Transverse colon (tissue), 4 donors: ENCODE data around the gene MT1E. TPM values are rescaled to one million over a fixed set of nuclear protein-coding genes. Genes with fewer than 3 reads are reported as not detected.

Source experiments
- DNase-seq: peaks from one replicate; pipeline ENCODE4 v3.0.0-alpha.2; 2019
- H3K27ac ChIP-seq, 4 donors: fragments of 200-600 bp; sonication (generic); 2 replicates each; pipeline ENCODE4 v1.5.1; 2016 to 2018; ENCODE audit warnings: inconsistent platforms in 4 of 4
- H3K27me3 ChIP-seq: fragments of 200-600 bp; sonication (generic); 2 replicates; pipeline ENCODE4 v1.5.1; 2017; ENCODE audit warnings: inconsistent platforms
- H3K36me3 ChIP-seq, 4 donors: fragments of 200-600 bp; sonication (generic); 2 replicates each; pipeline ENCODE4 v1.5.1; 2017 to 2019; ENCODE audit warnings: inconsistent platforms in 4 of 4
- H3K4me1 ChIP-seq, 4 donors: fragments of 200-600 bp; sonication (generic); 2 replicates each; pipeline ENCODE4 v1.5.1; 2017 to 2020; ENCODE audit warnings: inconsistent platforms in 4 of 4
- H3K4me3 ChIP-seq, 4 donors: fragments of 200-600 bp; sonication (generic); 1 replicate in 1 of 4; 2 replicates in 3 of 4; pipeline versions ENCODE4 v1.5.1 to v1.6.1; 2017 to 2019; ENCODE audit warnings: inconsistent platforms in 4 of 4
- H3K9me3 ChIP-seq, 2 donors: fragments of 200-600 bp; sonication (generic); 2 replicates each; pipeline ENCODE4 v1.5.1; 2017 to 2019; ENCODE audit warnings: inconsistent platforms in 2 of 2
- EP300 ChIP-seq: sonication (generic); formaldehyde crosslinking; IDR thresholded peaks from one replicate; pipeline ENCODE4 v1.6.1; 2017; ENCODE audit warnings: antibody characterized with exemption, low read depth
- POLR2A ChIP-seq: fragments of 450-650 bp; IDR thresholded peaks from one replicate; pipeline ENCODE4 v1.6.1; 2016; ENCODE audit warnings: antibody characterized with exemption, mild to moderate bottlenecking, moderate library complexity
- POLR2AphosphoS5 ChIP-seq, 3 donors: sonication (generic); formaldehyde crosslinking; IDR thresholded peaks; one replicate each; pipeline ENCODE4 v1.6.1; 2016; ENCODE audit warnings: antibody characterized with exemption in 3 of 3
- WGBS, 2 donors: methylation state at CpG; one replicate each; pipeline ENCODE4 v1.1.5; 2018; ENCODE audit warnings: low coverage in 1 of 2; 5-methylcytosine and 5-hydroxymethylcytosine counted together
- in situ Hi-C, 4 donors: fragments of 200-750 bp; cut with MboI; loops; one replicate each; pipeline versions ENCODE4 v1.15.0 to v1.15.1; 2017; ENCODE audit warnings: low sequenced_read_pairs in 3 of 4, low pct_ligation_motif_present in 1 of 4, low pct_unique_long_range_greater_than_20kb in 1 of 4
- intact Hi-C: fragments of 100-400 bp; cut with DNase I; formaldehyde crosslinking; loops from one replicate; pipeline ENCODE4 v1.15.1; 2023; ENCODE audit warnings: low total_unique reads
- total RNA-seq, 4 donors: library from RNA; depleted of rRNA; stranded (reverse); fragments of >200 nt; gene quantifications; one replicate each; pipeline ENCODE4 v1.1.0, GENCODE V29; 2016
- TF ChIP-seq, protein P1 (sequence below), 5 experiments: fragments of 200-600 bp in 3 of 5; fragments of 450-650 bp in 2 of 5; sonication (generic) in 3 of 5; IDR thresholded peaks; 1 replicate in 2 of 5; 2 replicates in 3 of 5; pipeline ENCODE4 v1.5.1; 2016 to 2017; ENCODE audit warnings: antibody characterized with exemption in 5 of 5, inconsistent platforms in 3 of 5, mild to moderate bottlenecking in 2 of 5, moderate library complexity in 1 of 5

MT1E gene
- total RNA-seq, 4 donors from 2014 or later: 109 to 1,058 (median 257) TPM

DNA sequence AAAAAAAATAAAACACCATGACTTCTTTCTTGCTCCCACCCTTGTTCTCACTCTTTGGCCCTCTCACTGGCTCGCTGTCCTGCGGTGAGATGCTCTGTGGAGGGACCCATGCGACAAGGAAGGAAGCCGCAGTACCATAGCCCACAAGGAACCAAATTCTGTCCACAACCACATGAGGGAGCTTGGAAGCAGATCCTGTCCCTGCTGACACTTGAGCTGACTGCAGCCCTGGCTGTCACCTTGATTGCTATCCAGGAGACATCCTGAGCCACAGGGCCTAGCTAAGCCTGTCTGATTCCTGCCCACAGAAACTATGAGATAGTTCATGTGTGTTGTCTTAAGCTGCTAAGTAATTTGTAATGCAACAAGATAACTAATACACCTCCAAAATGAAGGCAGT, 22.0 kb upstream of the MT1E start:
- no peaks in the 10 kb centered on the region for H3K9me3 ChIP-seq
- H3K27me3 ChIP-seq: no peaks in the 10 kb centered on the region
- H3K4me1 ChIP-seq: peaks cover 0 to 12% (median 3%) of the 10 kb centered on the region in 4 donors
- peak; percentile 54 for DNase-seq
- intact Hi-C loops (no loop called here), in situ Hi-C loops (no loop called here)
- TF ChIP-seq, protein P1, sequence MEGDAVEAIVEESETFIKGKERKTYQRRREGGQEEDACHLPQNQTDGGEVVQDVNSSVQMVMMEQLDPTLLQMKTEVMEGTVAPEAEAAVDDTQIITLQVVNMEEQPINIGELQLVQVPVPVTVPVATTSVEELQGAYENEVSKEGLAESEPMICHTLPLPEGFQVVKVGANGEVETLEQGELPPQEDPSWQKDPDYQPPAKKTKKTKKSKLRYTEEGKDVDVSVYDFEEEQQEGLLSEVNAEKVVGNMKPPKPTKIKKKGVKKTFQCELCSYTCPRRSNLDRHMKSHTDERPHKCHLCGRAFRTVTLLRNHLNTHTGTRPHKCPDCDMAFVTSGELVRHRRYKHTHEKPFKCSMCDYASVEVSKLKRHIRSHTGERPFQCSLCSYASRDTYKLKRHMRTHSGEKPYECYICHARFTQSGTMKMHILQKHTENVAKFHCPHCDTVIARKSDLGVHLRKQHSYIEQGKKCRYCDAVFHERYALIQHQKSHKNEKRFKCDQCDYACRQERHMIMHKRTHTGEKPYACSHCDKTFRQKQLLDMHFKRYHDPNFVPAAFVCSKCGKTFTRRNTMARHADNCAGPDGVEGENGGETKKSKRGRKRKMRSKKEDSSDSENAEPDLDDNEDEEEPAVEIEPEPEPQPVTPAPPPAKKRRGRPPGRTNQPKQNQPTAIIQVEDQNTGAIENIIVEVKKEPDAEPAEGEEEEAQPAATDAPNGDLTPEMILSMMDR (IDR thresholded peaks at IDR 0.05): peak; percentile 24 to 65 (median 37)
- no peak for TF ChIP-seq POLR2A
- WGBS, 2 donors: 54% methylated on average over 4 of the region's 4 CpGs; no CpG with 5 or more reads in 1 of the 2 donors
- H3K4me3 ChIP-seq: no peak overlapping the region
- no peaks in the 10 kb centered on the region for H3K36me3 ChIP-seq
- no peak overlapping the region for H3K27ac ChIP-seq

DNA sequence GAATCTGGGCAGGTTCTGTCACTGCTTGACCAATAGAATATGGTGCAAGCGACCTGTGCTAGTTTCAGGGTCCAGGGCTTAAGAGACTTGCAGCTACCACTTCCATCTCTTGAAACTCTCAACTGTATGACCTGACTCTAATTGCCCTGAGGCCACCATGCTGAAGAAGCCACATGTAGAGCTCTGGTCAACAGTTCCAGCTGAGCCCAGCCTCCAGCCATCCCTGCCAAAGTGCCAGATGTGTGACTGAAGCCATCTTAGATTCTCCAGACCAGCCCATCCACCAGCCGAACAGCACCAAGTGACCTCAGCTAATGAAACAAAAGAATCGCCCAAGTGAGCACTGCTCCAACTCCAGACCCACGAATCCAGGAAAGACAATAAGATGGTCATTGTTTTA, 20.6 kb upstream of the MT1E start:
- no peak for DNase-seq
- in situ Hi-C loops (no loop called here), intact Hi-C loops (loop anchor here (5.0 kb wide), 1 partner anchor 77 kb away; the partner anchor contains the start of gene MT1X)
- H3K27me3 ChIP-seq: no peaks in the 10 kb centered on the region
- peak overlapping the region in 1 of 4 donors; percentile 87 for H3K27ac ChIP-seq
- H3K4me3 ChIP-seq: no peak overlapping the region
- no peaks in the 10 kb centered on the region for H3K36me3 ChIP-seq
- H3K4me1 ChIP-seq: peaks cover under 1 to 18% (median 10%) of the 10 kb centered on the region in 4 donors
- WGBS, 2 donors: 83 to 90% methylated on average over 1 to 4 of the region's 4 CpGs
- no peaks in the 10 kb centered on the region for H3K9me3 ChIP-seq
- TF ChIP-seq, protein P1 (IDR thresholded peaks at IDR 0.05): no peak
- TF ChIP-seq EP300 (no peak), POLR2AphosphoS5 (IDR thresholded peaks at IDR 0.05) (no peak), POLR2A (no peak)

DNA sequence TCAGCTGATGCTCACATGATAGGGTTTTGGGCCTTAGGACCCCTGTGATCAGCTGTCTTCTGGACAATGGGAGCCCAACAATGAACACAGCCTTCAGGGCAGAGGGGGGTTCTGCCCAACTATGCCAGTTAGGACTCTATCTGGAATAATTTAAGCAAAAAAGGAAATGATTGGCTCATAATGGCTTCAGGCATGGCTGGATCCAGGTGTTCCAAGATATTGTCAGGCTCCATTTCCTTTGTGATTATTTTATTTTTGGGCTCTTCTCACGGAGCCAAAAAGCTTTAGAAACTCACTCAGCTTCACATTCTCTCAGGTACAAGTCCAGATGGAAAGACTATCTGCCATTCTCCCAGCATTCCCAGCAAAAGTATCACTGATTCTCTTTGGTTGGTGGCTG, 20.1 kb upstream of the MT1E start:
- in situ Hi-C loops (no loop called here), intact Hi-C loops (loop anchor here (5.0 kb wide), 1 partner anchor 77 kb away; the partner anchor contains the start of gene MT1X)
- no peaks in the 10 kb centered on the region for H3K27me3 ChIP-seq
- no peak overlapping the region for H3K4me3 ChIP-seq
- no peaks in the 10 kb centered on the region for H3K9me3 ChIP-seq
- TF ChIP-seq POLR2A (no peak), EP300 (no peak), POLR2AphosphoS5 (IDR thresholded peaks at IDR 0.05) (no peak)
- TF ChIP-seq, protein P1 (IDR thresholded peaks at IDR 0.05): no peak
- H3K4me1 ChIP-seq: peaks cover 6 to 23% (median 15%) of the 10 kb centered on the region in 4 donors
- DNase-seq: no peak
- WGBS, 2 donors: 67 to 79% methylated on average over 1 of the region's 1 CpG
- peak overlapping the region; percentile 87 to 91 (median 90) for H3K27ac ChIP-seq
- no peaks in the 10 kb centered on the region for H3K36me3 ChIP-seq

- intact Hi-C loops: loop anchor here (5.0 kb wide), 1 partner anchor 76 kb away; the partner anchor contains the start of gene MT1X
- H3K27me3 ChIP-seq: no peaks in the 10 kb centered on the region
- no peaks in the 10 kb centered on the region for H3K36me3 ChIP-seq
- no peak for DNase-seq
- in situ Hi-C loops: no loop called here
- peaks cover 6 to 25% (median 18%) of the 10 kb centered on the region in 4 donors for H3K4me1 ChIP-seq
- TF ChIP-seq POLR2A (no peak), EP300 (no peak), POLR2AphosphoS5 (IDR thresholded peaks at IDR 0.05) (no peak)
- TF ChIP-seq, protein P1 (IDR thresholded peaks at IDR 0.05): no peak
- H3K9me3 ChIP-seq: no peaks in the 10 kb centered on the region
- peak overlapping the region; percentile 87 to 91 (median 90) for H3K27ac ChIP-seq
- no peak overlapping the region for H3K4me3 ChIP-seq
- 67 to 83% methylated on average over 1 to 3 of the region's 3 CpGs for WGBS, 2 donors
Measured at GRCh38 chr16:56606071-56606475, 19.5 kb upstream of the MT1E start.
